Measurements from ENCODE around the gene FOXA2.

Gene FOXA2

DNA sequence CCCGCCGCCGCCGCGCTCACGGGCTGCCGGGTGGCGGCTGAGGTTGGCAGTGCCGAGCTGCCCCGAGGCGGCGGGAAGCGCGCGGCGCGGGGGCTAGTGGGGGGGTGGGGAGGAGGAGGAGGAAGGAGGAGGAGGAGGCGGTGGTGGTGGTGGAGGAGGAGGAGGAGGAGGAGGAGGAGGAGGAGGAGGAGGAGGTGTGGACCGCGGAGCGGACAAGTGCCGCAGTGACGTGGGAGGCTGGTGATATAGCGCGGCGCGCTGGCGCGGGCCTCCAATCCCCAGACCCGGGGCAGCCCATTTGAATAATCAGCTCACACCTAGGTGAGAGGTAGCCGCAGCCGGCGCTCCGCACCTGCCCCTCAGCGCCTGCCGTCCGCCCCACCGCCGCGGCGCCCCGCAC is at the start of gene FOXA2:
Gene FOXA2, minus strand, starts transcription at position 51 of the 400 bp plus-strand sequence. CDS start 294 bp downstream, outside the sequence.
- Mint-ChIP-seq H3K9me3 (peaks cover 7% of the 10 kb centered on the region), H3K36me3 (ENCODE audit: insufficient read depth) (no peaks in the 10 kb centered on the region), H3K27ac (ENCODE audit: low read depth) (no peak within 1 kb of the TSS), H3K27me3 (peaks cover 64% of the 10 kb centered on the region), H3K4me1 (no peaks in the 10 kb centered on the region), H3K4me3 (no peak within 1 kb of the TSS)
- DNase-seq (ENCODE audit: low spot score in 2 of 2) (no peak), ATAC-seq (replicated peaks; ENCODE audit: extremely low read depth, poor library complexity, severe bottlenecking) (no peak)

DNA sequence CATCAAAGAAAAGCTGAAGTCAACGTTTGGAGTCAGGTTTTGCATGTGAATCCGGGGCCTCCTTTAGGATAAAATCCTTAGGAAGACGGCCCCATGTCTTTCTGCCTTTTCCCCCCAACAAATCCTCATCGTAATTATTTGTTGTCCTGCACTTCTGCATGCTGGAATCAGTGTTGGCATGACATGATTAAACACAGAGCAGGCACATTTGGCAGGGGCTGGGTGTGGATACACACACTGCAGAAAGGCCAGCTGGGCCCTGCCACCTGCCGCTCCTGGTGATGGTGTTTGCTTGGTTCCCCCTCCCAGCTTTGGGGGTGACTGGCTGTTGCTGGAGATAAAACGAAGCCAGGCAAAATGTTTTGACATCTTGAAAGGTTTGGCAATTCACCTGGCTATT is 46.3 kb upstream of the FOXA2 start:
- peaks cover 8% of the 10 kb centered on the region for H3K9me3 Mint-ChIP-seq
- ATAC-seq (replicated peaks; ENCODE audit: extremely low read depth, poor library complexity, severe bottlenecking) = no peak
- H3K4me3 Mint-ChIP-seq = no peak overlapping the region
- no peaks in the 10 kb centered on the region for H3K36me3 Mint-ChIP-seq (ENCODE audit: insufficient read depth)
- H3K4me1 Mint-ChIP-seq = no peaks in the 10 kb centered on the region
- no peaks in the 10 kb centered on the region for H3K27me3 Mint-ChIP-seq
- no peak for DNase-seq (ENCODE audit: low spot score in 2 of 2)
- H3K27ac Mint-ChIP-seq (ENCODE audit: low read depth) = no peak overlapping the region

DNA sequence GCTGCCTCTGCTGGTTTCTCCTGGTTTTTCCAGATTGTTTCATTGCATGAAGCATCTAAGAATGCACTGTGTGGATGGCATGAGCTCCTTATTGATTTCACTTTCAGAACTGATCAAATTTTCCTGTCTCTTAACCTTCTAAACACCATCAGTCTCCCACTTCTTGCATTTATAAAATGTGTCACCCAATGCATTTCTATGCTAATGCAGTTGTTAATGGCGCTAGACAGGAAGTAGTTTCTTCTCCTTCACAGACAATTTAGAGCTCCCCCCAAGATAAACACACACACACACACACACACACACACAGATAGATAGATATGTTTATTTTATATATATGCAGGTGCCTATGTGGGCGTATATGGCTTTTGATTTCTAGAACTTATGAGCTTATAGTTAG is 45.6 kb upstream of the FOXA2 start:
- no peak overlapping the region for H3K4me3 Mint-ChIP-seq
- ATAC-seq (replicated peaks; ENCODE audit: extremely low read depth, poor library complexity, severe bottlenecking) = no peak
- H3K27me3 Mint-ChIP-seq = no peaks in the 10 kb centered on the region
- H3K27ac Mint-ChIP-seq (ENCODE audit: low read depth) = no peak overlapping the region
- peaks cover 8% of the 10 kb centered on the region for H3K9me3 Mint-ChIP-seq
- DNase-seq (ENCODE audit: low spot score in 2 of 2) = no peak
- H3K36me3 Mint-ChIP-seq (ENCODE audit: insufficient read depth) = no peaks in the 10 kb centered on the region
- H3K4me1 Mint-ChIP-seq = no peaks in the 10 kb centered on the region

DNA sequence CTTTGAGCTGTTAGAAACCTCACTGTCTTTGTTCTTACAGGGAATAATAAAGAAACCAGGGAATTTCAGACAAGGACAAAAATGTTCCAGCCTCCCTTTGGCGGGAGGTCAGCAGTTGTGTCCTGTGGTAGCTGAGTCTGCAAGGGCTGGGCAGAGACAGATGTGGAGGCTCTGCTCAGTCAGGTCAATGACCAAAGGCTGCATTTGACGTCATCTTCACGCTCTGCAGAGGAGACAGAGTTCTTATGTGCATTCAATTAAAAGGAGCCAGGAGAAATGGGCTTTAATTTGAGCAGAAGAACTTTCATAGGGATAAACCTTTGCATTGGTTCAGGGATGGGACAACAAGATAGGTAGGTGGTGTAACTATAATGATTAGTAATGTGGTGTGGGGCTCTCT is 45.1 kb upstream of the FOXA2 start:
- Mint-ChIP-seq H3K36me3 (ENCODE audit: insufficient read depth) (no peaks in the 10 kb centered on the region), H3K4me3 (no peak overlapping the region), H3K27ac (ENCODE audit: low read depth) (no peak overlapping the region), H3K27me3 (no peaks in the 10 kb centered on the region), H3K4me1 (no peaks in the 10 kb centered on the region), H3K9me3 (peaks cover 8% of the 10 kb centered on the region)
- no peak for ATAC-seq (replicated peaks; ENCODE audit: extremely low read depth, poor library complexity, severe bottlenecking)
- no peak for DNase-seq (ENCODE audit: low spot score in 2 of 2)

DNA sequence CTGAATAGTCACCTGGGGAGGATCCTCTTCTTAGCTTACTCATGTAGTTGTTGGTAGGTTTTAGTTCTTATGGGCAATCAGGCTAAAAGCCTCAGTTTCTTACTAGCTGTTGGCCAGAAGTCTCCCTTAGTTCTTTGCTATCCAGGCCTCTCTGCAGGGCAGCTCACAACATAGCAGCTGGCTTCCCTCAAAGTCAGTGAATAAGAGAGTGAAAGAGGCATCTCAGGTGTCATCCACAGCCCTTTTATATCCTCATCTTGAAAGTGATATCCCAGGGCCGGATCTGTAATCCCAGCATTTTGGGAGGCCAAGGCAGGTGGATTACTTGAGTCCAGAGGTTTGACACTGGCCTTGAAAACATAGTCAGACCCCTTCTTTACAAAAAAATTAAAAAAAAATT is 42.1 kb upstream of the FOXA2 start:
- H3K27ac Mint-ChIP-seq (ENCODE audit: low read depth) = no peak overlapping the region
- H3K27me3 Mint-ChIP-seq = no peaks in the 10 kb centered on the region
- H3K4me3 Mint-ChIP-seq = no peak overlapping the region
- ATAC-seq (replicated peaks; ENCODE audit: extremely low read depth, poor library complexity, severe bottlenecking) (no peak), DNase-seq (ENCODE audit: low spot score in 2 of 2) (no peak)
- no peaks in the 10 kb centered on the region for H3K36me3 Mint-ChIP-seq (ENCODE audit: insufficient read depth)
- no peaks in the 10 kb centered on the region for H3K9me3 Mint-ChIP-seq
- no peaks in the 10 kb centered on the region for H3K4me1 Mint-ChIP-seq

DNA sequence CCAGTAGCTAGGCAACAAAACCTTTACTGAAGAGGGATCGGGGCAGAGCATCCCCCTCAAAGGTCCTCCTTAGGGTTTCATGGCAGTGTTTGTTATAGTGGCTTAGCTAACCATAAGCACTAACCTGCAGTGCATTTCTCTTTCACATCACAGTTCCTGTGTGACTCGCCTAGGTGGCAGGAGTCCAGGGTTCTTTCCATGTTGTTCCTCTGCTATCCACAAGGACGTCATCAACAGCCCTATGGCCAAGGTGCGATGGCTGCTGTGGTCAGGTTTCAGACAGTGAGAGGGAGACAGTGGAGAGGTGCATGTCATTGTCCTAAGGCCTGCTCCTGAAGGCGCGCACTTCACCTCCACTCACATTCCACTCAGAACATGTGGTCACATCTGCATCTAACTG is 38.8 kb upstream of the FOXA2 start:
- DNase-seq (ENCODE audit: low spot score in 2 of 2) = no peak
- H3K9me3 Mint-ChIP-seq = no peaks in the 10 kb centered on the region
- H3K36me3 Mint-ChIP-seq (ENCODE audit: insufficient read depth) = no peaks in the 10 kb centered on the region
- no peak for ATAC-seq (replicated peaks; ENCODE audit: extremely low read depth, poor library complexity, severe bottlenecking)
- H3K4me1 Mint-ChIP-seq = no peaks in the 10 kb centered on the region
- H3K27ac Mint-ChIP-seq (ENCODE audit: low read depth) = no peak overlapping the region
- H3K4me3 Mint-ChIP-seq = no peak overlapping the region
- no peaks in the 10 kb centered on the region for H3K27me3 Mint-ChIP-seq

DNA sequence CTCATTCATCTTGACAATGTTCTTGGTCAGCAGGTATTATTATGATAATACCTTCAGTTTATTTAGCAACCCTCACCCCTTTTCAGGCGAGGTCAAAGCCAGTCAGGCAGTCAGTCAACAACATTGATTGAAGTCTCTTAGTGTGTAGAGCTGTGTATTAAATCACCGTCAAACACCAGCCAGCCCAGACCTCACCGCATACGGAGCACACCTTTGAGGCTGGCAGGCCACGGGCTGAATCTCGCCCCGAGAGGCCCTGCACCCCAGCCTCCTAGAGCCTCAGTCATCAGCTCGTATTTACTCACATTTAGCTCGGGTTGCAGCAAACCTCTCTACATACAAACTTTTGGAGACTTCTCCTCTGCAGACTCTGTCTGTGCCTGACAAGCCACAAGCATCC is 36.0 kb upstream of the FOXA2 start:
- Mint-ChIP-seq H3K27me3 (peaks cover 7% of the 10 kb centered on the region), H3K9me3 (peaks cover 5% of the 10 kb centered on the region), H3K36me3 (ENCODE audit: insufficient read depth) (no peaks in the 10 kb centered on the region), H3K4me1 (no peaks in the 10 kb centered on the region), H3K27ac (ENCODE audit: low read depth) (no peak overlapping the region), H3K4me3 (no peak overlapping the region)
- DNase-seq (ENCODE audit: low spot score in 2 of 2) (no peak), ATAC-seq (replicated peaks; ENCODE audit: extremely low read depth, poor library complexity, severe bottlenecking) (no peak)

DNA sequence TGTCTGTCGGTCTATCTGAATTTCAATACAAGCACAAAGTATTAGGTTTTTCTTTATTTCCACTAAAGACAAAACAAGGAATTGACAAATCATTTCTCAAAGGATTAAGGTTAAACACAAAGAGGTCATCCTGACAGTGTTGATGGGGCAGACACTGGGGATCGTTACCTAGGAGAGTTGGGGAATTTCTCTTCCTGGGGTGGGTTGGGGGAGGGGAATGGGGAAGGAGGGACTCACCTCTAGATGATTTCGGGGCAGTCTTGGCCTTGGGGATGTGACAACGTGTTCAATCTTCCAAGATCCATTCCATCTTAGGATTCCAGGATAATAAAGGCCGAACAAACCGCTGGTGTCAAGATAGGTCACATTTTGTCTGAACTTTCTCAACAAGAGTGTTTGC is 35.4 kb upstream of the FOXA2 start:
- Mint-ChIP-seq H3K9me3 (peaks cover 5% of the 10 kb centered on the region), H3K27ac (ENCODE audit: low read depth) (no peak overlapping the region), H3K36me3 (ENCODE audit: insufficient read depth) (no peaks in the 10 kb centered on the region), H3K4me1 (no peaks in the 10 kb centered on the region), H3K4me3 (no peak overlapping the region), H3K27me3 (peaks cover 7% of the 10 kb centered on the region)
- DNase-seq (ENCODE audit: low spot score in 2 of 2) = no peak
- no peak for ATAC-seq (replicated peaks; ENCODE audit: extremely low read depth, poor library complexity, severe bottlenecking)

DNA sequence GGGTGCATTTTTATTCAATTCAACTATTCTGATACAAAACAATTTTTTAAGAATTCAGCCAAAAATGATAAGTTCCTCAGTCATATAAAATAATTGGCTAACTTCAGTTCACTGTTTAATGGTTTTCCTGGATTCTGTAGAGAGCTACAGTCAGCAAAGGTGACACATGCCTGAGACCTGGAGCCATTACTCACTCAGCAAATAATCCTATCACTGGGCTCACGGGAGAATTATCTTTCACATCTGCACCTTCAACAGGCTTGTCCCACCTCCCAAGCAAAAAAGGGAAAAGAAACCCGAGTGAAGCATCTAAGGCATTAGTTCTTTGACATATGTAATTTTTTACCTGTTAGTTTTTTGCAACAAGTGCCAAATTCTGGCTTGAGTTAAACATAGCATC is 34.9 kb upstream of the FOXA2 start:
- ATAC-seq (replicated peaks; ENCODE audit: extremely low read depth, poor library complexity, severe bottlenecking) = no peak
- H3K36me3 Mint-ChIP-seq (ENCODE audit: insufficient read depth) = no peaks in the 10 kb centered on the region
- no peaks in the 10 kb centered on the region for H3K4me1 Mint-ChIP-seq
- no peak overlapping the region for H3K4me3 Mint-ChIP-seq
- H3K9me3 Mint-ChIP-seq = peaks cover 5% of the 10 kb centered on the region
- no peak overlapping the region for H3K27ac Mint-ChIP-seq (ENCODE audit: low read depth)
- DNase-seq (ENCODE audit: low spot score in 2 of 2) = no peak
- peaks cover 7% of the 10 kb centered on the region for H3K27me3 Mint-ChIP-seq

DNA sequence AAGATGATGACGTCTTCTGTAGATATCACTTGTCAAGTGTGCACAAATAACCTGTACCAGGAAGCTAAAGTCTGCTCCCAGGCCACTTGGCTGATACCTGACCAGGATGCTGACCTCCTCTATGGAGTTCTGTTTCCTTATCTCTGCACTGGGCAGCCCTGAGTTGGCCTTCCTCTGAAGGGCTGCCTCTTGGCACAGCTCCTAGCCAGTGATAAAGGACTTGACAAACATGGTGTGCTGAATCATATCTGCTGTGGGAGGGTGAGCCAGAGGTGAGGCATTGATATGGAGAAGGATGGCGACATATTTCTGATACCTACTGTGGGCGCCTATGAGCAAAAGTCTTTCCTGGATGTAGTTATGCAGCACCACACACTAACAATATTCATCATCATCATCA is 32.8 kb upstream of the FOXA2 start:
- H3K4me3 Mint-ChIP-seq = no peak overlapping the region
- H3K9me3 Mint-ChIP-seq = peaks cover 9% of the 10 kb centered on the region
- H3K36me3 Mint-ChIP-seq (ENCODE audit: insufficient read depth) = no peaks in the 10 kb centered on the region
- H3K4me1 Mint-ChIP-seq = no peaks in the 10 kb centered on the region
- peaks cover 7% of the 10 kb centered on the region for H3K27me3 Mint-ChIP-seq
- H3K27ac Mint-ChIP-seq (ENCODE audit: low read depth) = no peak overlapping the region
- ATAC-seq (replicated peaks; ENCODE audit: extremely low read depth, poor library complexity, severe bottlenecking) (no peak), DNase-seq (ENCODE audit: low spot score in 2 of 2) (no peak)

DNA sequence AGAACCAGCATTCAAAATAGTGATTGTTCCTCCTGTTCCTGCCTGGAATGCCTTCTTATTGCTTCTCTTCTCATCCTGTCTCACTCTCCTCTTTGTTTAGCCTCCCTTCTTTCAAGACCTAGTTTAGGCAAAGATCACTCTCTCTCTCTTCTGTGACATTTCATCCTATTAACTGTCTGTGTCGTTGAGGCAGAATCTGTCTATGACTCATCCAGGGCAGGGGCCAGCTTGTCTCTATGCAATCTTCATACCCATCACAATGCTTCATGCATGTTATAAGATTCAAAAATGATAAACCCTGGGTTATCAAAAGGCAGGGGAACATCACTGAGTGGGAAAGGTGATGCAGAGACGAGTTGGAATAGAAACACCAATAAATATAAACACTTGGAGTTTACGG is 32.2 kb upstream of the FOXA2 start:
- no peaks in the 10 kb centered on the region for H3K4me1 Mint-ChIP-seq
- H3K4me3 Mint-ChIP-seq = no peak overlapping the region
- no peak for DNase-seq (ENCODE audit: low spot score in 2 of 2)
- ATAC-seq (replicated peaks; ENCODE audit: extremely low read depth, poor library complexity, severe bottlenecking) = no peak
- H3K27ac Mint-ChIP-seq (ENCODE audit: low read depth) = no peak overlapping the region
- peaks cover 9% of the 10 kb centered on the region for H3K9me3 Mint-ChIP-seq
- no peaks in the 10 kb centered on the region for H3K36me3 Mint-ChIP-seq (ENCODE audit: insufficient read depth)
- peaks cover 7% of the 10 kb centered on the region for H3K27me3 Mint-ChIP-seq

DNA sequence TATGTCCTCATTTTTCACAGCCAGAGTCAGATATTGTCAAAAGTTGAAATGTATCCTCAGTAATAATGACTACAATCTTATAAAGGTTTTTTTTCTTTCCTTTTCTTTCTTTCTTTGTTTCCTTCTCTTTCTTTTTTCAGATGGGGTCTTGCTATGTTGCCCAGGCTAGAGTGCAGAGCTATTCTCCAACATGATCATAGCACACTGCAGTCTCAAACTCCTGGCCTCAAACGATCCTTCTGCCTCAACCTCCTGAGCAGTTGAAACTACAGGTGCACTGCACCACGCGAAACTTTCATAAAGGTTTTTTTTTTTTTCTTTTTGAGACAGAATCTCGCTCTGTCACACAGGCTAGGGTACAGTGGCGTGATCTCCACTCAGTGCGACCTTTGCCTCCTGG is 31.1 kb upstream of the FOXA2 start:
- no peaks in the 10 kb centered on the region for H3K36me3 Mint-ChIP-seq (ENCODE audit: insufficient read depth)
- DNase-seq (ENCODE audit: low spot score in 2 of 2) (no peak), ATAC-seq (replicated peaks; ENCODE audit: extremely low read depth, poor library complexity, severe bottlenecking) (no peak)
- H3K27me3 Mint-ChIP-seq = peaks cover 7% of the 10 kb centered on the region
- no peaks in the 10 kb centered on the region for H3K4me1 Mint-ChIP-seq
- no peak overlapping the region for H3K27ac Mint-ChIP-seq (ENCODE audit: low read depth)
- H3K4me3 Mint-ChIP-seq = no peak overlapping the region
- peaks cover 9% of the 10 kb centered on the region for H3K9me3 Mint-ChIP-seq

DNA sequence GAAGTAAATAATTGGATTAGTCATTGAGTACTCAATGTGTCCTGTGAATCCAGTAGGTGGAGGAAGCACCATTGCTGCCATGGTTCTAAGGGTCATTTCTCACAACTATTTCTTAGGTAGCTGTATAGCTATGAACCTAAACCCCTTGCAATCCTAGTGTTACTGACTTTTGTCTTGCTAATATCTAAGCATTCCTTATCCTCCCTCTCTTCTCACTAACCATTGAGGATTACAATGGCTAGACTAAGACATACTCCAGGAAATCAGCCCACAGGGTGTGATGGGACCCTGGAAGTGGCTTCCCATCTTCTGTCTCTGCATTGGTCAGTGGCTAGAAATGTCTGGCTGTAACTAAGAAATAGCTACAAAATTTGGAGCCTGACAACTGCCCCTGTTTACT is 27.3 kb upstream of the FOXA2 start:
- no peak overlapping the region for H3K4me3 Mint-ChIP-seq
- peaks cover 8% of the 10 kb centered on the region for H3K9me3 Mint-ChIP-seq
- H3K36me3 Mint-ChIP-seq (ENCODE audit: insufficient read depth) = no peaks in the 10 kb centered on the region
- no peak for DNase-seq (ENCODE audit: low spot score in 2 of 2)
- ATAC-seq (replicated peaks; ENCODE audit: extremely low read depth, poor library complexity, severe bottlenecking) = no peak
- H3K27me3 Mint-ChIP-seq = no peaks in the 10 kb centered on the region
- H3K27ac Mint-ChIP-seq (ENCODE audit: low read depth) = no peak overlapping the region
- H3K4me1 Mint-ChIP-seq = no peaks in the 10 kb centered on the region

DNA sequence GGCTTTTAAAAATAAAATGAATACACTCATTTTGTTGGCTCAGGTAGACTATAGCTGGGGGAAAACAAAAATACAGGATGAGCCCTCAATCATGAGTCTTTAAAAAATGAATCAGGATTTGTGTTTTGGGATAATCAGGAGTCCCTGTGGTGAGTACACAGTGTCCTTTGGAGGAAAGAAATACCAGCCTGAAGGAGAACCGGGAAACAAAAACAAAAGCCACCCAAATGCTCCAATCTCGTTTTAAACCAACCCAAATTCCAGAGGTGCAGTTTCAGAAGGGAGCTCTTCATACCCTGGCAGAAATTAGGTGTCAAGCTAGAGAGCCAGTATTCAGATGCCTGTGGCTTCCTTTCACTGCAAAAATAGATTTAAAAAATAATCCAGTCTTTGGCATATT is 23.3 kb upstream of the FOXA2 start:
- H3K27me3 Mint-ChIP-seq = no peaks in the 10 kb centered on the region

More for the DNA sequence above, 23.3 kb upstream of the FOXA2 start:
- Mint-ChIP-seq H3K4me1 (no peaks in the 10 kb centered on the region), H3K27ac (ENCODE audit: low read depth) (no peak overlapping the region), H3K36me3 (ENCODE audit: insufficient read depth) (no peaks in the 10 kb centered on the region), H3K9me3 (peaks cover 6% of the 10 kb centered on the region), H3K4me3 (no peak overlapping the region)
- DNase-seq (ENCODE audit: low spot score in 2 of 2) = no peak
- ATAC-seq (replicated peaks; ENCODE audit: extremely low read depth, poor library complexity, severe bottlenecking) = no peak
